Fibroblast of gingiva (primary cell): ENCODE data around the gene ZCWPW1.
"Not testable (repeated sequence)": the region's sequence is repeated elsewhere in the genome, so short reads cannot be mapped to it uniquely, and the experiment has no call there.

Experiments
- DNase-seq: peaks from one replicate; pipeline ENCODE4 v3.0.0-alpha.2; 2011; ENCODE audit warnings: low read depth

ZCWPW1 gene

DNA sequence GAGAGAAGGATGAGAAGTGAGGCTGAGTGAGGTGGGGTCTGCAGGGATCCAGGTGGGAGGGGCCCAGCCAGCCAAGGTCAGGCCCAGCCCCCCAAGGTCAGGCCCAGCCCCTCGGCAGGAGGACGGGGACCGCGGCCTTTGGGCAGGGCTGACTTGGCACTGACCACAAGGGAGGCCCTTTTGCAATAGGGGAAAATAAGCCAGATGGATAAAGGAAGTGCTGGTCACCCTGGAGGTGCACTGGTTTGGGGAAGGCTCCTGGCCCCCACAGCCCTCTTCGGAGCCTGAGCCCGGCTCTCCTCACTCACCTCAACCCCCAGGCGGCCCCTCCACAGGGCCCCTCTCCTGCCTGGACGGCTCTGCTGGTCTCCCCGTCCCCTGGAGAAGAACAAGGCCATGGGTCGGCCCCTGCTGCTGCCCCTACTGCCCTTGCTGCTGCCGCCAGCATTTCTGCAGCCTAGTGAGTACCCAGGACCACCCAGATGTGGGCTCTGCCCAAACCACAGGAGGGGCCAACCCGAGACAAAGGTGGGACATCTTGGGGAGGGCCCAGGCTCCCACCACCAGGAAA is 55.2 kb downstream of the ZCWPW1 start, which contains the start of gene PILRA:
Gene PILRA (plus strand): TSS at position 227 of the 571 bp plus-strand sequence. CDS start 170 bp downstream, at position 397.
- DNase-seq: peak; percentile 18

GRCh38 chr7:100372694-100373093 is 55.8 kb downstream of the ZCWPW1 start:
- DNase-seq: no peak

GRCh38 chr7:100372256-100372655 is 56.2 kb downstream of the ZCWPW1 start:
- peak; percentile 49 for DNase-seq

- no peak for DNase-seq
These were observed 56.8 kb downstream of the ZCWPW1 start for GRCh38 chr7:100371561-100372171.

DNA sequence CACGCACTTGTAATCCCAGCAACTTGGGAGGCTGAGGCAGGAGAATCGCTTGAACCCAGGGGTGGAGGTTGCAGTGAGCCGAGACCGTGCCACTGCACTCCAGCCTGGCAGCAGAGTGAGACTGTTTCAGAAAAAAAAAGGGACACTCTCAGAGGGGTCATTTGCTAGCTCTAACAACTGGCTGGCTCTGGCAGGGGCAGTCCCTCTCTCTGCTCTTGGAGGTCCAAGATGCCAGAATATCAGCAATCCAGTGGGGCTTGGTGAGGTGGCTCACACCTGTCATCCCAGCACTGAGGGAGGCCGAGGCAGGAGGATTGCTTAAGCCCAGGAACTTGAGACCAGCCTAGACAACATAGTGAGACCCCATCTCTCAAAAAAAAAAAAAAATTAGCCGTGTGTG is 57.8 kb downstream of the ZCWPW1 start:
- DNase-seq: no peak

GRCh38 chr7:100370303-100370702 is 58.2 kb downstream of the ZCWPW1 start:
- DNase-seq: no peak

GRCh38 chr7:100369105-100369504 is 59.4 kb downstream of the ZCWPW1 start:
- DNase-seq: no peak

- no peak for DNase-seq
These were observed 60.6 kb downstream of the ZCWPW1 start for GRCh38 chr7:100367676-100368613.

DNA sequence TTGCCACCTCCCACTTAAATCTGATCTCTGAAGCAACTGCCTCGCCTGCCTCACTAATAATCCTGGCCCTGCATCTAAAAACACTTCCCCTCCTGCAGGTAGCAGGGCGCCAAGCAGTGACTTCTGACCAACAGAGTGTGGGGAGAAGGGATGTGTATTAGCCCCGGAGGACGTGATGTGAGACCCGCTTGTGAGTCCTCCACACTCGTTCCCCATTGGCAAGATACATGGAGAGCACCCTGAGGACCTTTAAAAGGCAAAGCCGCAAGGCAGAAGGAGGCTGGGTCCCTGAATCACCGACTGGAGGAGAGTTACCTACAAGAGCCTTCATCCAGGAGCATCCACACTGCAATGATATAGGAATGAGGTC is 61.3 kb downstream of the ZCWPW1 start:
- no peak for DNase-seq

- DNase-seq: no peak
These were observed 61.9 kb downstream of the ZCWPW1 start for GRCh38 chr7:100366411-100367250.

DNA sequence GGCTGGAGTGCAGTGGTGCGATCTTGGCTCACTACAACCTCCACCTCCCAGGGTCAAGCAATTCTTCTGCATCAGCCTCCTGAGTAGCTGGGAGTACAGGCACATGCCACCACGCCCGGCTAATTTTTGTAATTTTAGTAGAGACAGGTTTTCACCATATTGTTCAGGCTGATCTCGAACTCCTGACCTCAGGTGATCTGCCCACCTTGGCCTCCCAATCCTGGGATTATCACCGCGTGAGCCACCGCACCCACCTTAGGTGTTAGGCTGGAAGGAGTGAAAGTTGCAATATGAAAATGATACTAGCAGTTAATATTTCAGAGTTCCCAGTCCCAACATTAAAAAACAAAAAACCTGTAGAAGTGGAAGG is 62.5 kb downstream of the ZCWPW1 start:
- DNase-seq: not testable (repeated sequence)

- DNase-seq: no peak
These were observed 64.0 kb downstream of the ZCWPW1 start for GRCh38 chr7:100364480-100364879.

- not testable (repeated sequence) for DNase-seq
These were observed 64.7 kb downstream of the ZCWPW1 start for GRCh38 chr7:100363797-100364196.

DNA sequence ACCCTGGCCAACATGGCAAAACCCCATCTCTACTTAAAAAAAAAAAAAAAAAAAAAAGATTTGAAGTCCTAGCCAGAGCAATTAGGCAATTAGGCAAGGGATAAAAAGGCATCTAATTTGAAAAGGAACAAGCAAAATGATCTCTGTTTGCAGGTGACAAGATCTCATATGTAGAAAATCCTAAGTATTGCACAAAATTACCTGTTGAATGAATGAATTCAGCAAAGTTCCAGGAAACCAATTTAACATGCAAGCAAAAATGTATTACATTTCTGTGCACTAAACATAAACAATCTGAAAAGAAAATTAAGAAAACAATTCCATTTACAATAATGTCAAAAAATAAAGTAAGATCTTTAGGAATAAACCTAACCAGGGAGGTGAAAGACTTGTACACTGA is 65.4 kb downstream of the ZCWPW1 start:
- DNase-seq: no peak

DNA sequence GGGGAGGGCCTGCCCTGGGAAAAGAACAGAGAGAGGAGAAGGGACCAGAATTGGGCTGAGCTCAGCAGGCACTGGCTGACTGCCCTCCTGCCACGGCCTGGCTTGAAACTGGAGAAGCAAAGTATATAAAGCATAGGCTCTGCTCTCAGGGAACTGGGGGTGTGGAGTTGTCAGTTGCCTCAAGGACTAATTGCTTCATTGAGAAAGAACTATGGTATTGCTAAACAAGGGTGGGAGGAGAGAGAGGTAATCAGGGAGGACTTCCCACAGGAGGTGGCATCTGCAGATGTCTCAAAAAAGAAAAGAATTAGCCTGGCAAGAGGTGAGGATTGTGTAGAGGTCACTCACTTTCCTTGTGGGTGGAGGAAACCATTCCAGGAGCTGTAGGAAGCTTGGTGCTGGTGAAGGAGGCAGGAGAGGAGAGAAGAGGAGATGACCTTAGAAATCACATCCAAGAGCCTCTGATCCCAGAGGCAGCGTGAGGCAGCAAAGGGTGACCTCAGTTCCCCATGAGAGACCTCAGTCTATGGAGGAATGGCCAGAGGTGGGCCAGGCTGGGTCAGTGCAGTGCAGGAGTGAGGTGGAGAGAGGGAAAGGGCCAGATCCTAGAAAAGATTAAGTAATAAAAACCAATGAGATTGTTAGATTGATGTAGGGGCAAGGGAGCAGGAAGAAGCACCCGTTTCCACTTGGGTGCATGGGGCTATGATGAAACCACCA is 68.2 kb downstream of the ZCWPW1 start:
- no peak for DNase-seq

- DNase-seq: no peak
These were observed 69.7 kb downstream of the ZCWPW1 start for GRCh38 chr7:100358857-100359212.

- DNase-seq: no peak
These were observed 70.3 kb downstream of the ZCWPW1 start, which contains the start of gene PILRB for GRCh38 chr7:100358027-100358856. Gene PILRB, plus strand, starts transcription at chr7:100358117. Its CDS starts 186 bp downstream, at chr7:100358303.

GRCh38 chr7:100357131-100357561 is 71.4 kb downstream of the ZCWPW1 start:
- no peak for DNase-seq

DNA sequence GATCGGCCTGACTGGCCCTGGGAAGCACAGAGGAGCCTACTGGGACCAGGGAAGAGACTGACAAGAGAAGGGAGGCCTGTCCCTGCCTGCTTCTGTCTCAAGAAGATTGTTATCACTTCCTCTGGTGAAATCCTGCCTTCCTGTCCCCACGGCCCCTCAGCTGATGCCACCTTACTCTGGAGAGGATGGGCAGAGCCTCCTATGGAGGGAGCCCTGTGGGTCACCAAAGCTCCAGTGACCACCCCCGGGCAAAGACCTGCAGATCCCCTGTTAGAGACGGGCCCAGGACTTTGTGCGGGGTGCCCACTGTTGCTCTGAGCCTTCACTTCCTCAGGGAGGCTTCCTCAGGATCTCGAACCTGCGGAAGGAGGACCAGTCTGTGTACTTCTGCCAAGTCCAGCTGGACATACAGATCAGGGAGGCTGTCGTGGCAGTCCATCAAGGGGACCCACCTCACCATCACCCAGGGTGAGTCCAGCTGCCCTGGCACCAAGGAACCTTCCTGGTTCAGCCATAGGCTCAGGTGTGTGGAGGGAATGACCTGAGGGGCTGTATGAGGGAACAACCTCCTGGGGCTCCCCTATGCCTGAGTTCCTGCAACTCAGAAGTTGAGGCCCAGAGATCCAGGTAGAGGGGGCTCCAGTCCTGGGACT is 72.0 kb downstream of the ZCWPW1 start:
- no peak for DNase-seq
